ELR (cell line): Measurements from ENCODE around the gene LTB.
A peak's percentile ranks its signal among the peaks of the same experiment; 100 is the strongest.
"Not testable (repeated sequence)": the region's sequence is repeated elsewhere in the genome, so short reads cannot be mapped to it uniquely, and the experiment has no call there.

Experiments used
- DNase-seq: peaks from one replicate; pipeline ENCODE4 v3.0.0-alpha.2; 2015; ENCODE audit warnings: low read depth

LTB gene

DNA sequence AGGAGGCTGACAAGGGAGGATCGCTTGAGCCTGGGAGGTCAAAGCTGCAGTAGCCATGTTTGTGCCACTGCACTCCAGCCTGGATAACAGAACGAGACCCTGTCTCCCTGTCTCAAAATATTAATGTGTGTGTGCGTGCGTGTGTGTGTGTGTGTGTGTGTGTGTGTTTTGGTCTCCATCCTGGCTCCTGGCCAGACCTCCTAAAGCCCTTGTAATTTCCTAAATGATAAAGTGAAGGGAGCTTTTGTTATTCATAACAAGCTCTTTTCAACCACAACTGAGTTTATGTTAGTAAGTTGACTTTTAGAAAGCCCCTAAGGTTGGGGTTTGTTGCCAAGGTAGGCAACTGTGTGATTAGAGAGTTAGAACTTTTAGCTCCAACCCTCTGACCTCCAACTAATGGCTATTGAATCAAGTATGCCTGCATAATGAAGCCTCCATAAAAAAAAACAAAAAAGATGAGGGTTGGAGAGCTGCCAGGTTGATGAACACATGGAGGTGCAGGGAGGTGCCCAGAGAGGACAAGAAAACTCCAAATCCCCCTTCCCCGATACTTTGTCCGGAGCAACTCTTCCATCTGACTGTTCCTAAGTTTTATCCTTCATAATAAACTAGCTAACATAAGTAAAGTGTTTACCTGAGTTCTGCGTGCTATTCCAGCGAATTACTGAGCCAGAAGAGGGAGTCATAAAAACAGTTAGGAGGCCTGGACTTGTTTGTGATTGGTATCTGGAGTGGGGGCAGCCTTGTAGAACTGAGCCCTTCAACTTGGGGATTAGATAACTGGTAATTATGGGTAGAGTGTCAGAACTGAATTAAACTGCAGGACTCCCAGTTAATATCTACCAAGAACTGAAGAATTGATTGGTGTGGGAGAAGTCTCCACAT, 27.5 kb upstream of the LTB start:
- no peak for DNase-seq

DNA sequence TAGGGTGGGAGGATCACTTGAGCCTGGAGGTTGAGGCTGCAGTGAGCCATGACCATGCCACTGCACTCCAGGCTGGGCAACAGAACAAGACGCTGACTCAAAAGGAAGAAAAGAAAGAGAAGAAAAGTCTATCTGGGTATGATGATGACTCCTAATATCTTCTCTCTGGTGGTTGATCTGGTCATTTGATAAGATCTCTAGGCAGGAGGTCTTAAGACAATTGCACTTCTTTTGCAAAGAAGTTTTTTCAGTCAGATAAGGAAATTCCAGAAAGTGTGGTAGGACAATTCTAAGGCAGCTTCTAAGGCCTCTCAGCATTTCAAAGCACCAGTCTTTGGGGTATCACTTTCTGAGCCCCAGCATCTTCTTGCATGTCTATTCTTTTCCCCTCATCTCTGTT, 25.1 kb upstream of the LTB start:
- no peak for DNase-seq

DNA sequence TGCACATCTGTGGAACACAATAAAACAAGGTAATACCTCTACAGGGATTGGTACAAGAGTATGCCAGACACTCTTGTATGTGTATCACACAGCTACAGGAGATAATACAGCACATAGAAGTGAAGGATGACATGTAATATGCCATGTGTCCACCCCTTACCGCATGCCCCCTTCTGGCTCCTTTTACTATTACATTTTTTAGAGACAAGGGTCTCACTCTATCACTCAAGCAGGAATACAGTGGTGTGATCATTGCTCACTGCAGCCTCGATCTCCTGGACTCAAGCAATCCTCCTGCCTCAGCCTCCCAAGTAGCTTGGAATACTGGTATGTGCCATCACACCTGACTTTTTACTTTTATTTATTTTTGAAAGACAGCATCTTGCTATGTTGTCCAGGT, 14.8 kb upstream of the LTB start:
- peak; percentile 71 for DNase-seq

DNA sequence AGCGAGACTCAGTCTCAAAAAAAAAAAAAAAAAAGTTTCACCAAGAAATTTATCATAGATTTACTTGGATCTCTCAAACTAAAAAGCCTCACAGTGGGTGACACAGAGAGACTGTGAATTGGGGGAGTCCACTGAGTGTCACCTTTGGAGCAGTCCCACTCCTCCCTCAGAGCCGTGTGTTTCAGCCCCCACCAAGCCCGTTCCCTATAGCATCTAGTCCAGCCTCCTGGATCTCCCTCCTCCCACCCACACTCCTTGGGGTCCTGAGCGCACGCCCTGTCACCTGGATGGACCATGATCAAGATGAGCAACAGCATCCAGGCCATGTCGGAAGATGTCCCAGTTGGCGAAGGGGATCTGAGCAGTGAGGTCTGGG, 10.2 kb upstream of the LTB start:
- DNase-seq, result no peak

DNA sequence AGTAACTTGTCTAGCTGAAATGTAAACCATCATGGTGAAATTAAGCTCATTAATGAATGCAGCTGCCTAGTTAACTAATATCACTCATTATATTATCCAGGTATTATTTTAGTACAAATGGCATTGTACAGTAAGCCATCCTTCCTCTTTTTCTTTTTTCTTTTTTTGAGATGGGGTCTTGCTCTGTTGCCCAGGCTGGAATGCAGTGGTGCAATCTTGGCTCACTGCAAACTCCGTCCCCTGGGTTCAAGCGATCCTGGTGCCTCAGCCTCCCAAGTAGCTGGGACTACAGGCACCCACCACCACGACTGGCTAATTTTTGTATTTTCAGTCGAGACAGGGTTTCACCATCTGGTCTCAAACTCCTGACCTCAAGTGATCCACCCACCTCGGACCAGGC, 8.5 kb upstream of the LTB start:
- DNase-seq, result not testable (repeated sequence)

DNA sequence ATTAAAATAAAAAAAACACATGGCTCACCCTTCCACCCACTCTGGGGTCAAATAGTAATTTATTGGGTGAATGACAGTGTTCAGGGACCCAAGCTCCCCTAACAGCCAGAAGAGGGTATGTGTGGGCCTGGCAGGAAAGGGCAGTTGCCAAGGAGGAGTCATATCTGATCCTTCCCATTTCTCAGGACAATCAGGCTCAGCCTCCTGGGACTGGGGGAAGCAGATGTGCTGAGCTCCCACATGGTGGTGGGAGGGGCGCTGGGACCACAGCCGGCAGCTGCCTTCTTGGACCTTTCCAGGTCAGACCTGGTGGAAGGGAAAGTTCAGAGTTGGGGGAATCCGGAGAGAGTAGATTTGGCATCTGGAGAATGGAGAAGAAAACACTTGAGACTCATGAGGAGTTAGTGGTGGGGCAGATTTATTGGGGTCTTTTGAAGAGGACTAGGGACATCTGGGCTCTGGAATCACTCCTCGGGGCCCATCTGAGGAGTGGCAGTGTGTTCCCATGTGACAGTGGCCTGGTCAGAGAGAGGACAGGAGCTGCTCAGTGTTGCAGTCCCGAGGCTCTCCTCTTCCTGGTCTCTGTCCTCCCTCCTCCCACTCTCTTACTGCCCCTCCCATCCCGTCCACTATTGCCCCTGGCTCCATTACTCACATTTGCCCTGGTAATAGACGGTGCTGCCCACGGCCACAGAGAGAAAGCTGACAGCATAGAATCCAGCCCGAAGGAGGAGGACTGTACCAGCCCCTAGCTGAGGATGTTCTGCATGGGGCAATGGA, 6.8 kb upstream of the LTB start:
- DNase-seq, result no peak

DNA sequence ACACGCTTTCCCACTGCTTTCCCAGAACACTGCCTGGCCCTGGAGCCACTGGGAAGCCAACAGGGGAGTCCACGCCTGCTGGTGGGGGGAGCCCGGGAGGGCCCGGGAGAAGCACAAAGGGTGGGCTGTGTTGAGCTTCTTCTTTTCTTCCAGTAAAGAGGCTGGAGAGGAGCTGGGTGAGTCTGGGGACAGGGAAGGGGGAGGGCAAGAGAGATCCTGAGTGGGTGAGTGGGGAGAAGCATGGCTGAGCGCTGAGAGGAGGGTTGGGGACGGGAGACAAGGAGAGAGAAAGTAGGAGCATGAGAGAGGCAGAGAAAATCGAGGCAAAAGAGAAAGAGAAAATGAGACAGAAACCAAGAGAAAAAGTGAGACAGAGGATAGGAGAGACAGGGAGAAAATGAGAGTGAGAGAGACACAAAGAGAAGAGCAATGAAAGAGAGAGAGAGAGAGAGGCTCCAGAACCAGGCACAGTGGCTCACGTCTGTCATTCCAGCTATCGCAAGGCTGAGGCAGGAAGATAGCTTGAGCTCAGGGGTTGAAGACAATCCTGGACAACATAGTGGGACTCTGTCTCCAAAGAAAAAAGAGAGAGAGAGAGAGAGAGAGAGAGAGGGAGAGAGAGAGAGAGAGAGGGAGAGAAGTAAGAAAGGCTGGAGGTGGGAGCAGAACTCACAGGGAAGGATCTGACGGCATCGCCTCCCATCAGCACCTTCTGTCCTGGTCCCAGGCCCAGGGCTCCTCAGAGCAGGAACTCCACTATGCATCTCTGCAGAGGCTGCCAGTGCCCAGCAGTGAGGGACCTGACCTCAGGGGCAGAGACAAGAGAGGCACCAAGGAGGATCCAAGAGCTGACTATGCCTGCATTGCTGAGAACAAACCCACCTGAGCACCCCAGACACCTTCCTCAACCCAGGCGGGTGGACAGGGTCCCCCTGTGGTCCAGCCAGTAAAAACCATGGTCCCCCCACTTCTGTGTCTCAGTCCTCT, 5.9 kb upstream of the LTB start:
- DNase-seq, result no peak

DNA sequence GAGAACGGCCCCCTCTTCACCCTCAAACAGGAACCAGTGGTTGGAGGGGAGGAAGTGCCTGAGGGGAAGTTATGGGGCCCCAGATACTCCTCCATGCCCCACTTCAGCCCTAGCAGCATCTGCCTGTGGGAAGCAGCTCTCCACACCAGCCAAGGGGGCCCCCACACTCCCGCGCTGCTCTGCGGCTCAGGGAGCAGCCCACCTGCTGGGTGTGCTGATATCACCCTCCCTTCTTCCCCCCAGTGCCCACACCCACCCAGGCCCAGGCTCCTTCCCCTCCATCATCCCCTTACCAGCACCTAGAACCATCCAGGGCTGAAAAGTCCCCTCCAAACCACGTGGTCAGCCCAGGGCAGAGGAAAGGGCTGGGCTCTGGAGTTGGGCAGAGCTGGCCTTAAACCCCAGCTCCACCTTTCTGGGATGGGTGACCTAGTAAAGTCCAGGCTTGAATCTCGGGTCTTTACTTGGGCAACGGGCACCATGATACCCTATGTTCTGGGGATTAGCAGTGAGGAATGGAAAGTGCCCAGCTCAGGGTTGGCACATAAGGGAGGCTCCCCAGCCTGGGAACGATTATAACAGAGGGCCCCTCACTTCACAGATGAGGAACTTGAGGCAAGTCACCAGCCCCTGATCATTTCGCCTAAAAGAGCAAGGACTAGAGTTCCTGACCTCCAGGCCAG, 4.5 kb upstream of the LTB start:
- no peak for DNase-seq

DNA sequence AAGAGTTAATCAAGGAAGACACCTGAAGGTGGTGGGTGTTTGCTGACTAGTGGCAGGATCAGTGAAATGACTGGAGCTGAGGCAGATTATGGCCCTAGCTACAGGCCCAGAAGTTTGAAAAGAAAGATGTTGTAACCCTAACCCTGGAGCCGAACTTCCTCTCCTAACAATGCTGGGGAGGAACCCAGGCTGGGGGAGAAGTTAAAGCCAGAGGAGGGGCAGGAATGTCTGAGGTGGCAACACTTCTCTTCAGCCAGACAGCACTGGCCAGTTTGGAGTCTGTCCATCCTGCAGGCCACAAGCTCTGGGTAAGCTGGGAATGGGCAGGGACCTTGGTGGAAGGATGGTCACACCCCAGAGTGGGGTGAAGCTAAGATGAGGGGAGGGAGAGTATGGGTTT, 3.8 kb upstream of the LTB start, which contains the start of gene LST1:
Gene LST1, plus strand, starts transcription at position 270 of the 400 bp plus-strand sequence. CDS start 1,023 bp downstream, outside the sequence.
- DNase-seq, result no peak

DNA sequence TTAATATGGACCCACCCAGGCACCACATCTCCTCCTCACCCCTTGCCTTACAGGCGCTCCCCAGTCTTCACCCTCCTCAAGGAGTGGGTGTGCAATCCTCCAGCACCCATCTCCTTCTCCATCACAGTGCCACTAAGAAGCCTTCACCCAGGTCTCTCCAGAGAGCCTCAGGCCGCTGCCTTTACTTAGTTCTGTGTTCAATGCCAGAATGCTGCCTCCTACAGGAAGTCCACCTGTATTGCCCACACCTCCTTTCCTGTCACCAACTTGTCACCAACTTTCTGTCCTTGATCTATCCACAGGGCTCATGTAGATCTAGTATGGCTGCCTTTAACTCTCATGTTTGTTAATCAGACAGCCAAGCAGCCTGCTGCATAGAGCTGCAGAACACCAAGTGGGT, 3.3 kb upstream of the LTB start:
- DNase-seq, result peak; percentile 46

DNA sequence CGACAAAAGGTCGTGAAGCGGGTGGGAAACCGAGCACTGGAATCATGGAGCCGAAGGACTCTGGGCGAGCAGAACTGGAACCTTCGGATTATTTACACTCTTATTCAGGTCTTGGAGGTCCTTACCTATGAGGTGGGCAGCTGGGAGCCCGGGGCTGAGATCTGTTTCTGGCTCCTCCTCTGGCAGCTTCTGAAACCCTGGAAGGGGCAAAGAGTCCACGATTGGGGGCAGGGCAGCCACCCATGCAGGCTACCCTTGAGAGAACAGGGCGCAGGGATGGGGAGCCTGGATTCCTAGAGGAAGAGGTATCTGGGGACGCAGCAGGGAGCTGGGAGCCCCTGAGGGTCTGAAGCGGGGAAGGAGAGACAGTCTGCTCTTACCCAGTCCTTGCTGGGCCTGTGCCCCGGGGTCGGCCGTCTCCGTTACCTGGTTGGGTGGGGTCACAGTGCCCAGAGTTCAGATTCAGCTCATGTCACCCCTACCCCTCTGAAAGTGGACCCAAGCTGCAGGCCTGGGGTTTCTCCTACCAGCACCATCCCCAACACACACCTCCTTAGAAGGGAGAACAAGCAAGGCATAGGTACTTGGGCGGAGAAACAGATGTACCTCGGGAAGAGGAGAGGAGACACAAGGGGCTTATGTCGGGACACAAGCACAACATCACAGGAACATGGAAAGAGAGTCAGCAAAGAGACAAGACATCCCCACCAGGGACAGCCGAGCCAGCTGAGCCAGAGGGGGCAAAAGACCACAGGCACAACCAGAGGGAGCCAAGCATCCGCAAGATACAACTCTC, 592 bp downstream of the LTB start:
- DNase-seq, result peak; percentile 32

DNA sequence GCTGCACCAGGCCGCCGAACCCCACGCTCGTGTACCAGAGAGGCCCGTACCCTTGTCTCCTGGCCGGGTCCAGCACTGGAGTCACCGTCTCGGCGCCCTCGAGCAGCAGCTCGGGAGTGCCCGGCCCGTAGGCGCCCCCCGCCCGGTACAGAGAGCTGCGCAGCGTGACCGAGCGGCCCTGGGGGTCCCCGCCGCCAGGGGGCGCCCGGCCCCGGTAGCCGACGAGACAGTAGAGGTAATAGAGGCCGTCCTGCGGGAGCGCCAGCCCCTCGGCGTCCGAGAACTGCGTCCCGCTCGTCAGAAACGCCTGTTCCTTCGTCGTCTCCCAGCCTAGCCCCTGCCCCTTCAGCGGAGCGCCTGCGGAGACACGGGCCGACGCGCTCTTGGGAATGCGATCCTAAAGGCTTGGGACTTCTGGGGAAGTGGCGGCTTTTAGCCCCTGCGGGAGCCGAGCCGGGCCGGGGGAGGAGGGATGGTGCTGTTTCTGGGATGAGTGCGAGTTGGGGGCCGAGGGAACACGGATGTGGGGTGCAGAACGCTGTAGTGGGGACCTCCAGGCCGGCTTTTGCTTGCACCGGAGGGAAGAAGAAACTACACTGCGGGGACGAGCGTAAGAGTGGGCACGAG, 1.3 kb downstream of the LTB start:
- peak; percentile 85 for DNase-seq

DNA sequence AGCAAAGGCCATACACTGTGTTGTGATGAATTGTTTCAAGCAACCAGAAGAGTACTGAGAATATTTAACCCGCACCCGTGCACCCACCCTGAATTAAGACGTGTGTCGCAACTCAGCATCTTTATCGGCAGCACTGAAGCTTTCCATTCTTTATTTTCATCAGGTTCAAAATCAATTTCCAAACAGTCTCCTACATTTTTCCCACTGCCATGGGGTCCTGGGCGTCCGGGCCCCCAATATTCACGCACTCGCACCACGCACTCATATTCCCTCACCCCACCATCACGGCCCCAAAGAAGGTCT, 1.8 kb downstream of the LTB start:
- no peak for DNase-seq

DNA sequence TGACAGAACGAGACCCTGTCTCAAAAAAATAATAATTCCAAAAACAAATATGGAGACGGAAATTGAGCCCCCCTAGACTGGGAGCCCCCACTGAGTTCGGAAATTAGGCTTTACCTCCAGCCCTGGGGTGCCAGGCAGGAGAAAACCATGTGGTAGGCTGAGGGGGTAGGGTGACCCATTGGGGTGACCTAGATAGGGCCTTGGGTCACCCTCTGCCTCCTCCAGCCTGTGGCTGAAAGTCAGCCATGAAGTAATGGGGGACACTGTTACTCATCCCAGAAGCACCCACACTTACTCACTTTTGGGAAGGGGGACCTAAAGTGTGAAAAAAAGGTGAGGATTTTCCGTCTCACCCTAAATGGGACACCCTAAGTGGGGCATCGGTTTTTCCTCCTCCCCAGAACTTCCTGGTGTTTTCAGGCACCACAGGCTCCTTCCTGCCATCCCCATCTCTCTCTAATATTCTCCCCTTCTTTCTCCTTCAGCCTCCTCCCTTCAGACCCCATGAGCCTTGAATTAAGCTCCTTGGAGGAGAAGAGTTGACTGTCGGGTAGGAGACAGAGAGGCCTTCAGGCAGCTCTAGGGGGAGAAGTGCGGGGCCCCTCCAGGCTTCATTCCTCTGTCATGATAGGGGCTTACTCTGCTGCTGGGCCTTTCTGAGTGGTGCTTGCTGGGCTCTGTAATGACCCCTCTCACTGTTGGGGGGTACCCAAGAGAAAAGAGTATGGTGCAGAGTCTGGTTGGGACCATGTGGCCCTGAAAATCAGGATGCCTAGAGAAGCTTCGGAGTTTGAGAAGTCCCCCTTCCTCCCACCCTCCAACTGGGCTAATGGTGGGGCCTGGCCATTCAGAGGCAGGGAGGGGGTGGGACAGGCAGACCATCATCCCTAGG, 2.4 kb downstream of the LTB start:
- no peak for DNase-seq

DNA sequence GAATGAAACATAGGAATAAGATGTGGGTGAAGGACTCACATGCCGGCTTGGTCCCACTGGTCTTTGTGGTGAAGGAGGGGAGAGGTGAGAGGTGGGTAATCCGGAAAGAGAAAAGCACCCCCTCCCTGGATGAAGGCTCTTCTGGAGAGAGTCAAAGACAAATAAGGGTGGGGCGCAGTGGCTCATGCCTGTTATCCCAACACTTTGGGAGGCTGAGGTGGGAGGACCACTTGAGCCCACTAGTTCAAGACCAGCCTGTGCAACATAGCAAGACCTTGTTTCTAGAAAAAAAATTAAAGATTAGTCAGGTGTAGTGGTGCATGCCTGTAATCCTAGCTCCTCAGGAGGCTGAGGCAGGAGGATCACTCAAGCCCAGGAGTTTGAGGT, 3.1 kb downstream of the LTB start:
- no peak for DNase-seq

DNA sequence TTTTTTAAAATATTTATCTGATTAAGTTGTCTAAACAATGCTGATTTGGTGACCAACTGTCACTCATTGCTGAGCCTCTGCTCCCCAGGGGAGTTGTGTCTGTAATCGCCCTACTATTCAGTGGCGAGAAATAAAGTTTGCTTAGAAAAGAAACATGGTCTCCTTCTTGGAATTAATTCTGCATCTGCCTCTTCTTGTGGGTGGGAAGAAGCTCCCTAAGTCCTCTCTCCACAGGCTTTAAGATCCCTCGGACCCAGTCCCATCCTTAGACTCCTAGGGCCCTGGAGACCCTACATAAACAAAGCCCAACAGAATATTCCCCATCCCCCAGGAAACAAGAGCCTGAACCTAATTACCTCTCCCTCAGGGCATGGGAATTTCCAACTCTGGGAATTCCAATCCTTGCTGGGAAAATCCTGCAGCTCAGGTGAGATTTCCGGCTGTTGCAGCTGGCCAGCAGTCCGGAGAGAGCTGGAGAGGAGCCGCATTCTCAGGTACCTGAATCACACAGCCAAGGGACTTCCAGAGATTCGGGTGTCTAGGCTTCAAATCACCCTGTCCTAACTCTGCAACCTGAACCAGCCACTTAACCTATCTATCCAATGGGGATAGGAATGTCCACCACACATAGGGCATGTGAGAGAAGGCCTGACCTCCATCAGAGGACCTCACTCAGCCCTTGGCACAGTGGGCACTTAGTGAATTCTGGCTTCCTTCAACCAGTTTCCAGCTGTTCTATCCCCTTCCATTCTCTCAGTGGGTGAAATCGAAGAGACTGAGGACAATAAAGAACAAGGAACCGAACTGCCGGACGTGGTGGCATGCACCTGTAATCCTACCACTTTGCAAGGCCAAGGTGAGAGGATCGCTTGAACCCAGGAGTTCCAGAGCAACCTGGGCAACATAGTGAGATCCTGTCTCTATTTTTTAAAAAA, 3.8 kb downstream of the LTB start:
- no peak for DNase-seq

DNA sequence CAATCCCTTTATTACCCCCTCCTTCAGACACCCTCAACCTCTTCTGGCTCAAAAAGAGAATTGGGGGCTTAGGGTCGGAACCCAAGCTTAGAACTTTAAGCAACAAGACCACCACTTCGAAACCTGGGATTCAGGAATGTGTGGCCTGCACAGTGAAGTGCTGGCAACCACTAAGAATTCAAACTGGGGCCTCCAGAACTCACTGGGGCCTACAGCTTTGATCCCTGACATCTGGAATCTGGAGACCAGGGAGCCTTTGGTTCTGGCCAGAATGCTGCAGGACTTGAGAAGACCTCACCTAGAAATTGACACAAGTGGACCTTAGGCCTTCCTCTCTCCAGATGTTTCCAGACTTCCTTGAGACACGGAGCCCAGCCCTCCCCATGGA, 4.7 kb downstream of the LTB start:
- no peak for DNase-seq

DNA sequence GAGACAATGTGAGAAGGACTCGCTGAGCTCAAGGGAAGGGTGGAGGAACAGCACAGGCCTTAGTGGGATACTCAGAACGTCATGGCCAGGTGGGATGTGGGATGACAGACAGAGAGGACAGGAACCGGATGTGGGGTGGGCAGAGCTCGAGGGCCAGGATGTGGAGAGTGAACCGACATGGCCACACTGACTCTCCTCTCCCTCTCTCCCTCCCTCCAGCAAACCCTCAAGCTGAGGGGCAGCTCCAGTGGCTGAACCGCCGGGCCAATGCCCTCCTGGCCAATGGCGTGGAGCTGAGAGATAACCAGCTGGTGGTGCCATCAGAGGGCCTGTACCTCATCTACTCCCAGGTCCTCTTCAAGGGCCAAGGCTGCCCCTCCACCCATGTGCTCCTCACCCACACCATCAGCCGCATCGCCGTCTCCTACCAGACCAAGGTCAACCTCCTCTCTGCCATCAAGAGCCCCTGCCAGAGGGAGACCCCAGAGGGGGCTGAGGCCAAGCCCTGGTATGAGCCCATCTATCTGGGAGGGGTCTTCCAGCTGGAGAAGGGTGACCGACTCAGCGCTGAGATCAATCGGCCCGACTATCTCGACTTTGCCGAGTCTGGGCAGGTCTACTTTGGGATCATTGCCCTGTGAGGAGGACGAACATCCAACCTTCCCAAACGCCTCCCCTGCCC, 5.2 kb downstream of the LTB start:
- no peak for DNase-seq
